ENCODE data around the gene CHD3.
A peak's percentile ranks its signal among the peaks of the same experiment; 100 is the strongest.

- TF ChIP-seq POLR2A (IDR thresholded peaks at IDR 0.05): no peak
- TF ChIP-seq CTCF (IDR thresholded peaks at IDR 0.05): peak in 1 of 6 experiments; percentile 14
Measured at GRCh38 chr17:7932949-7933348, 44.4 kb downstream of the CHD3 start.
